GM23338 (cell line): ENCODE measurements around the gene TMEM255B.

ENCODE experiments used
- CREB1 ChIP-seq: fragments of 250-450 bp; sonication (Bioruptor Pico); IDR thresholded peaks from 2 replicates; pipeline ENCODE4 v1.5.0; 2020; ENCODE audit warnings: low read depth, mild to moderate bottlenecking, moderate library complexity
- EZH2 ChIP-seq: fragments of 200-600 bp; sonication (generic); IDR thresholded peaks from one replicate; pipeline ENCODE4 v1.8.0; 2017; ENCODE audit warnings: antibody characterized with exemption, mild to moderate bottlenecking, low read depth; ENCODE audit not compliant: unreplicated experiment
- EZH2phosphoT487 ChIP-seq: fragments of 200-600 bp; sonication (generic); IDR thresholded peaks from one replicate; pipeline ENCODE4 v1.8.1; 2018; ENCODE audit warnings: antibody characterized with exemption; ENCODE audit not compliant: unreplicated experiment
- JUNB ChIP-seq: IDR thresholded peaks from one replicate; pipeline ENCODE4 v1.6.1; 2016; ENCODE audit warnings: antibody characterized with exemption; ENCODE audit not compliant: unreplicated experiment
- NANOG ChIP-seq: IDR thresholded peaks from 2 replicates; pipeline ENCODE4 v1.6.1; 2016; ENCODE audit warnings: antibody characterized with exemption, borderline replicate concordance
- POLR2AphosphoS5 ChIP-seq: IDR thresholded peaks from 2 replicates; pipeline ENCODE4 v1.6.1; 2016; ENCODE audit warnings: antibody characterized with exemption, low read depth
- ZNF331 ChIP-seq: fragments of 250-450 bp; sonication (Bioruptor Pico); IDR thresholded peaks from 2 replicates; pipeline ENCODE4 v1.5.0; 2020; ENCODE audit warnings: low read depth, mild to moderate bottlenecking, moderate library complexity
- TF ChIP-seq, protein P1 (sequence below), 2 experiments: fragments of 200-600 bp in 1 of 2; sonication (generic) in 1 of 2; conservative IDR thresholded peaks; 2 replicates each; pipeline versions ENCODE4 v1.5.1 to v1.6.1; 2016 to 2017; ENCODE audit warnings: antibody characterized with exemption in 2 of 2, low read depth in 2 of 2, mild to moderate bottlenecking in 2 of 2, moderate library complexity in 1 of 2
- TF ChIP-seq, protein P2 (sequence below): IDR thresholded peaks from one replicate; pipeline ENCODE4 v1.6.1; 2018; ENCODE audit warnings: antibody characterized with exemption; ENCODE audit not compliant: unreplicated experiment
- TF ChIP-seq, protein P3 (sequence below): IDR thresholded peaks from 2 replicates; pipeline ENCODE4 v1.6.1; 2016; ENCODE audit warnings: antibody characterized with exemption

DNA sequence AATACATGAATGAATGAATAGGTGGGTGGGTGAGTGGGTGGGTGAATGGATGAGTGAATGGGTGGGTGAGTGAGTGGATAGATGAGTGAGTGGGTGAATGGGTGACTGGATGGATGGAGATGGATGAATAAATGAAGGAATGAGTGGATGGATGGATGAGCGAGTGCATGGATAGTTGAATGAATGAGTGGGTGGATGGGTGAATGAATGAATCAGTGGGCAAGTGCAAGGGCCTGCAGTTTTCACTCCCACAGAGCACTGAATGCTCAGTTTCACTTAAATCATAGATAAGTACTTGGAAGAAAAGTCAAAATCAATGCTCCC lies 92.4 kb downstream of the TMEM255B start:
- TF ChIP-seq POLR2AphosphoS5 (no peak), EZH2 (no peak), CREB1 (no peak), ZNF331 (CRISPR knock-in tag) (no peak), JUNB (no peak), NANOG (no peak), EZH2phosphoT487 (no peak)
- TF ChIP-seq, protein P1, sequence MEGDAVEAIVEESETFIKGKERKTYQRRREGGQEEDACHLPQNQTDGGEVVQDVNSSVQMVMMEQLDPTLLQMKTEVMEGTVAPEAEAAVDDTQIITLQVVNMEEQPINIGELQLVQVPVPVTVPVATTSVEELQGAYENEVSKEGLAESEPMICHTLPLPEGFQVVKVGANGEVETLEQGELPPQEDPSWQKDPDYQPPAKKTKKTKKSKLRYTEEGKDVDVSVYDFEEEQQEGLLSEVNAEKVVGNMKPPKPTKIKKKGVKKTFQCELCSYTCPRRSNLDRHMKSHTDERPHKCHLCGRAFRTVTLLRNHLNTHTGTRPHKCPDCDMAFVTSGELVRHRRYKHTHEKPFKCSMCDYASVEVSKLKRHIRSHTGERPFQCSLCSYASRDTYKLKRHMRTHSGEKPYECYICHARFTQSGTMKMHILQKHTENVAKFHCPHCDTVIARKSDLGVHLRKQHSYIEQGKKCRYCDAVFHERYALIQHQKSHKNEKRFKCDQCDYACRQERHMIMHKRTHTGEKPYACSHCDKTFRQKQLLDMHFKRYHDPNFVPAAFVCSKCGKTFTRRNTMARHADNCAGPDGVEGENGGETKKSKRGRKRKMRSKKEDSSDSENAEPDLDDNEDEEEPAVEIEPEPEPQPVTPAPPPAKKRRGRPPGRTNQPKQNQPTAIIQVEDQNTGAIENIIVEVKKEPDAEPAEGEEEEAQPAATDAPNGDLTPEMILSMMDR (conservative IDR thresholded peaks at IDR 0.05; ENCODE audit: low read depth in 2 of 2): no peak
- TF ChIP-seq, protein P2, sequence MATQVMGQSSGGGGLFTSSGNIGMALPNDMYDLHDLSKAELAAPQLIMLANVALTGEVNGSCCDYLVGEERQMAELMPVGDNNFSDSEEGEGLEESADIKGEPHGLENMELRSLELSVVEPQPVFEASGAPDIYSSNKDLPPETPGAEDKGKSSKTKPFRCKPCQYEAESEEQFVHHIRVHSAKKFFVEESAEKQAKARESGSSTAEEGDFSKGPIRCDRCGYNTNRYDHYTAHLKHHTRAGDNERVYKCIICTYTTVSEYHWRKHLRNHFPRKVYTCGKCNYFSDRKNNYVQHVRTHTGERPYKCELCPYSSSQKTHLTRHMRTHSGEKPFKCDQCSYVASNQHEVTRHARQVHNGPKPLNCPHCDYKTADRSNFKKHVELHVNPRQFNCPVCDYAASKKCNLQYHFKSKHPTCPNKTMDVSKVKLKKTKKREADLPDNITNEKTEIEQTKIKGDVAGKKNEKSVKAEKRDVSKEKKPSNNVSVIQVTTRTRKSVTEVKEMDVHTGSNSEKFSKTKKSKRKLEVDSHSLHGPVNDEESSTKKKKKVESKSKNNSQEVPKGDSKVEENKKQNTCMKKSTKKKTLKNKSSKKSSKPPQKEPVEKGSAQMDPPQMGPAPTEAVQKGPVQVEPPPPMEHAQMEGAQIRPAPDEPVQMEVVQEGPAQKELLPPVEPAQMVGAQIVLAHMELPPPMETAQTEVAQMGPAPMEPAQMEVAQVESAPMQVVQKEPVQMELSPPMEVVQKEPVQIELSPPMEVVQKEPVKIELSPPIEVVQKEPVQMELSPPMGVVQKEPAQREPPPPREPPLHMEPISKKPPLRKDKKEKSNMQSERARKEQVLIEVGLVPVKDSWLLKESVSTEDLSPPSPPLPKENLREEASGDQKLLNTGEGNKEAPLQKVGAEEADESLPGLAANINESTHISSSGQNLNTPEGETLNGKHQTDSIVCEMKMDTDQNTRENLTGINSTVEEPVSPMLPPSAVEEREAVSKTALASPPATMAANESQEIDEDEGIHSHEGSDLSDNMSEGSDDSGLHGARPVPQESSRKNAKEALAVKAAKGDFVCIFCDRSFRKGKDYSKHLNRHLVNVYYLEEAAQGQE: no peak
- TF ChIP-seq, protein P3, sequence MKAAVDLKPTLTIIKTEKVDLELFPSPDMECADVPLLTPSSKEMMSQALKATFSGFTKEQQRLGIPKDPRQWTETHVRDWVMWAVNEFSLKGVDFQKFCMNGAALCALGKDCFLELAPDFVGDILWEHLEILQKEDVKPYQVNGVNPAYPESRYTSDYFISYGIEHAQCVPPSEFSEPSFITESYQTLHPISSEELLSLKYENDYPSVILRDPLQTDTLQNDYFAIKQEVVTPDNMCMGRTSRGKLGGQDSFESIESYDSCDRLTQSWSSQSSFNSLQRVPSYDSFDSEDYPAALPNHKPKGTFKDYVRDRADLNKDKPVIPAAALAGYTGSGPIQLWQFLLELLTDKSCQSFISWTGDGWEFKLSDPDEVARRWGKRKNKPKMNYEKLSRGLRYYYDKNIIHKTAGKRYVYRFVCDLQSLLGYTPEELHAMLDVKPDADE: no peak
